Stimulated activated CD8-positive, alpha-beta memory T cell treated with anti-CD3 and anti-CD28 coated beads, Interleukin-12 subunit alpha, Interleukin-12 subunit beta, amount 100 ng/mL, for 24 hours (primary cell): ENCODE results near the gene NFKBIZ.

Source experiments
- DNase-seq: peaks from one replicate; pipeline ENCODE4 v3.0.0-alpha.2; 2020; ENCODE audit errors: extremely low read depth

The NFKBIZ gene

GRCh38 chr3:101848754-101849713 lies at the start of gene NFKBIZ:
TSS of gene NFKBIZ (plus strand) at chr3:101849514. CDS start at chr3:101849629, 115 bp downstream.
- peak; percentile 78 for DNase-seq

- DNase-seq, result no peak
Observed at GRCh38 chr3:101801174-101801573, 48.1 kb upstream of the NFKBIZ start.

- DNase-seq, result no peak
Observed at GRCh38 chr3:101802179-101802578, 47.1 kb upstream of the NFKBIZ start.

- no peak for DNase-seq
Observed at GRCh38 chr3:101803173-101803782, 46.0 kb upstream of the NFKBIZ start.

- no peak for DNase-seq
Observed at GRCh38 chr3:101803939-101804338, 45.4 kb upstream of the NFKBIZ start.

- DNase-seq, result no peak
Observed at GRCh38 chr3:101806491-101806890, 42.8 kb upstream of the NFKBIZ start.

GRCh38 chr3:101807888-101808287 lies 41.4 kb upstream of the NFKBIZ start:
- no peak for DNase-seq

- no peak for DNase-seq
Observed at GRCh38 chr3:101809178-101810021, 39.9 kb upstream of the NFKBIZ start.

- no peak for DNase-seq
Observed at GRCh38 chr3:101810022-101810418, 39.3 kb upstream of the NFKBIZ start.

GRCh38 chr3:101811875-101812274 lies 37.4 kb upstream of the NFKBIZ start:
- DNase-seq, result no peak

GRCh38 chr3:101812895-101813294 lies 36.4 kb upstream of the NFKBIZ start:
- no peak for DNase-seq

- DNase-seq, result no peak
Observed at GRCh38 chr3:101813817-101814440, 35.4 kb upstream of the NFKBIZ start.

GRCh38 chr3:101814835-101815234 lies 34.5 kb upstream of the NFKBIZ start:
- no peak for DNase-seq

GRCh38 chr3:101816215-101817149 lies 32.8 kb upstream of the NFKBIZ start:
- DNase-seq, result no peak

GRCh38 chr3:101817992-101818391 lies 31.3 kb upstream of the NFKBIZ start:
- no peak for DNase-seq

GRCh38 chr3:101819649-101820206 lies 29.6 kb upstream of the NFKBIZ start:
- no peak for DNase-seq

GRCh38 chr3:101821503-101821902 lies 27.8 kb upstream of the NFKBIZ start:
- no peak for DNase-seq

- DNase-seq, result no peak
Observed at GRCh38 chr3:101823525-101823924, 25.8 kb upstream of the NFKBIZ start.

GRCh38 chr3:101824702-101825101 lies 24.6 kb upstream of the NFKBIZ start:
- DNase-seq, result no peak

GRCh38 chr3:101825904-101826445 lies 23.3 kb upstream of the NFKBIZ start:
- DNase-seq, result no peak
